ENCODE results near the gene PRRG2.

DNA sequence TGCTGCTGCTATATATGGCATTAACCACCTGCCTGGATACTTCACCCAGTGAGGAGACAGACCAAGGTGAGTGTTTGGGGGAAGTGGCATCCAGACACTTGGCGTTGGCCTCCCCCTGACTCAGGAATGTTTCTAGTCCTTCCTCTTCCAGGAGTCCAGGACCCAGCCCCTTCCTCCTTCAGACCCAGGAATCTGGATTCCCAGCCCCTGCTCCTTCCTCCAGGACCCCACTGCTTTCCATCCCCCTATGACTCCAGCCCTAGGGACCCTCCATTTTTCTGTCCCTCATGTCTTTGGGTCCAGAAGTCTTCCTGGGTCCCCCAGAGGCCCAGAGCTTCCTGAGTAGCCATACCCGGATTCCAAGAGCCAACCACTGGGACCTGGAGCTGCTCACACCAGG, 2.1 kb downstream of the PRRG2 start:
- TF ChIP-seq, protein P1, sequence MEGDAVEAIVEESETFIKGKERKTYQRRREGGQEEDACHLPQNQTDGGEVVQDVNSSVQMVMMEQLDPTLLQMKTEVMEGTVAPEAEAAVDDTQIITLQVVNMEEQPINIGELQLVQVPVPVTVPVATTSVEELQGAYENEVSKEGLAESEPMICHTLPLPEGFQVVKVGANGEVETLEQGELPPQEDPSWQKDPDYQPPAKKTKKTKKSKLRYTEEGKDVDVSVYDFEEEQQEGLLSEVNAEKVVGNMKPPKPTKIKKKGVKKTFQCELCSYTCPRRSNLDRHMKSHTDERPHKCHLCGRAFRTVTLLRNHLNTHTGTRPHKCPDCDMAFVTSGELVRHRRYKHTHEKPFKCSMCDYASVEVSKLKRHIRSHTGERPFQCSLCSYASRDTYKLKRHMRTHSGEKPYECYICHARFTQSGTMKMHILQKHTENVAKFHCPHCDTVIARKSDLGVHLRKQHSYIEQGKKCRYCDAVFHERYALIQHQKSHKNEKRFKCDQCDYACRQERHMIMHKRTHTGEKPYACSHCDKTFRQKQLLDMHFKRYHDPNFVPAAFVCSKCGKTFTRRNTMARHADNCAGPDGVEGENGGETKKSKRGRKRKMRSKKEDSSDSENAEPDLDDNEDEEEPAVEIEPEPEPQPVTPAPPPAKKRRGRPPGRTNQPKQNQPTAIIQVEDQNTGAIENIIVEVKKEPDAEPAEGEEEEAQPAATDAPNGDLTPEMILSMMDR (optimal IDR thresholded peaks at IDR 0.05 in 1 of 3, IDR thresholded peaks at IDR 0.05 in 1 of 3, conservative IDR thresholded peaks at IDR 0.05 in 1 of 3; ENCODE audit: extremely low read depth in 1 of 3, insufficient read depth in 2 of 3, low read length in 3 of 3), result no peak
- no peak for TF ChIP-seq EZH2 (IDR thresholded peaks at IDR 0.05; ENCODE audit: low read length)

All from keratinocyte (primary cell).